Measurements from ENCODE around the gene ST6GALNAC2. TPM values are rescaled to one million over a fixed set of nuclear protein-coding genes. Genes with fewer than 3 reads are reported as not detected.
"Not testable (repeated sequence)": the region's sequence is repeated elsewhere in the genome, so short reads cannot be mapped to it uniquely, and the experiment has no call there.

The ST6GALNAC2 gene
- total RNA-seq, 1 donor from 2014 or later, result not detected

- Mint-ChIP-seq H3K4me3 (peak overlapping the region; percentile 98), H3K4me1 (peaks cover 51% of the 10 kb centered on the region), H3K9me3 (no peaks in the 10 kb centered on the region), H3K27me3 (no peaks in the 10 kb centered on the region), H3K36me3 (ENCODE audit: low read depth) (peaks cover 67% of the 10 kb centered on the region), H3K27ac (no peak overlapping the region)
- no peak for DNase-seq
- intact Hi-C loops (cut with micrococcal nuclease), result no loop called here
Measured at GRCh38 chr17:76560877-76561221, 24.8 kb downstream of the ST6GALNAC2 start.

- Mint-ChIP-seq H3K4me1 (peaks cover 48% of the 10 kb centered on the region), H3K4me3 (peak overlapping the region; percentile 98), H3K27ac (peak overlapping the region; percentile 39), H3K36me3 (ENCODE audit: low read depth) (peaks cover 62% of the 10 kb centered on the region), H3K9me3 (no peaks in the 10 kb centered on the region), H3K27me3 (no peaks in the 10 kb centered on the region)
- no peak for DNase-seq
- intact Hi-C loops (cut with micrococcal nuclease), result no loop called here
Measured at GRCh38 chr17:76560036-76560876, 25.4 kb downstream of the ST6GALNAC2 start.

GRCh38 chr17:76559460-76559859, 26.2 kb downstream of the ST6GALNAC2 start:
- not testable (repeated sequence) for H3K27me3 Mint-ChIP-seq, H3K27ac Mint-ChIP-seq, H3K9me3 Mint-ChIP-seq, DNase-seq
- Mint-ChIP-seq H3K4me3 (peak overlapping the region; percentile 98), H3K36me3 (ENCODE audit: low read depth) (peaks cover 55% of the 10 kb centered on the region), H3K4me1 (peaks cover 52% of the 10 kb centered on the region)
- intact Hi-C loops (cut with micrococcal nuclease), result loop anchor here (5.0 kb wide), 1 partner anchor 178 kb away; the partner anchor contains the start of genes MFSD11 and SRSF2

GRCh38 chr17:76558198-76559095, 27.2 kb downstream of the ST6GALNAC2 start:
- Mint-ChIP-seq H3K36me3 (ENCODE audit: low read depth) (peaks cover 52% of the 10 kb centered on the region), H3K4me3 (peak overlapping the region; percentile 98), H3K4me1 (peaks cover 52% of the 10 kb centered on the region)

GRCh38 chr17:76557368-76558197, 28.1 kb downstream of the ST6GALNAC2 start:
- DNase-seq, result peak; percentile 99
- Mint-ChIP-seq H3K4me3 (peak overlapping the region; percentile 98), H3K9me3 (no peaks in the 10 kb centered on the region), H3K27me3 (no peaks in the 10 kb centered on the region), H3K4me1 (peaks cover 46% of the 10 kb centered on the region), H3K36me3 (ENCODE audit: low read depth) (peaks cover 44% of the 10 kb centered on the region), H3K27ac (peak overlapping the region; percentile 97)
- intact Hi-C loops (cut with micrococcal nuclease), result loop anchor here (1.0 to 5.0 kb wide), 4 partner anchors 43 to 180 kb away; partner anchors contain the start of genes MFSD11 and SRSF2

More at GRCh38 chr17:76558198-76559095, 27.2 kb downstream of the ST6GALNAC2 start:
- intact Hi-C loops (cut with micrococcal nuclease), result loop anchor here (1.0 to 5.0 kb wide), 2 partner anchors 66 to 179 kb away; partner anchors contain the start of genes MFSD11 and SRSF2
- peak overlapping the region; percentile 97 for H3K27ac Mint-ChIP-seq
- peak; percentile 72 for DNase-seq
- no peaks in the 10 kb centered on the region for H3K27me3 Mint-ChIP-seq
- no peaks in the 10 kb centered on the region for H3K9me3 Mint-ChIP-seq

- H3K4me1 Mint-ChIP-seq, result peaks cover 42% of the 10 kb centered on the region
- H3K27me3 Mint-ChIP-seq, result no peaks in the 10 kb centered on the region
- H3K27ac Mint-ChIP-seq, result peak overlapping the region; percentile 97
- peak overlapping the region; percentile 98 for H3K4me3 Mint-ChIP-seq
- DNase-seq, result peak; percentile 82
- intact Hi-C loops (cut with micrococcal nuclease), result loop anchor here (2.0 to 5.0 kb wide), 3 partner anchors 42 to 180 kb away; partner anchors contain the start of genes MFSD11 and SRSF2
- peaks cover 41% of the 10 kb centered on the region for H3K36me3 Mint-ChIP-seq (ENCODE audit: low read depth)
- H3K9me3 Mint-ChIP-seq, result no peaks in the 10 kb centered on the region
Measured at GRCh38 chr17:76556765-76557367, 28.8 kb downstream of the ST6GALNAC2 start.

GRCh38 chr17:76554131-76554530, 31.5 kb downstream of the ST6GALNAC2 start:
- peaks cover 20% of the 10 kb centered on the region for H3K36me3 Mint-ChIP-seq (ENCODE audit: low read depth)
- intact Hi-C loops (cut with micrococcal nuclease), result no loop called here
- no peak overlapping the region for H3K4me3 Mint-ChIP-seq
- no peaks in the 10 kb centered on the region for H3K9me3 Mint-ChIP-seq
- no peaks in the 10 kb centered on the region for H3K27me3 Mint-ChIP-seq
- H3K27ac Mint-ChIP-seq, result no peak overlapping the region
- H3K4me1 Mint-ChIP-seq, result peaks cover 28% of the 10 kb centered on the region
- no peak for DNase-seq

- no peak for DNase-seq
- Mint-ChIP-seq H3K4me3 (no peak overlapping the region), H3K27me3 (no peaks in the 10 kb centered on the region), H3K27ac (no peak overlapping the region), H3K4me1 (peaks cover 20% of the 10 kb centered on the region), H3K36me3 (ENCODE audit: low read depth) (peaks cover 12% of the 10 kb centered on the region), H3K9me3 (no peaks in the 10 kb centered on the region)
- intact Hi-C loops (cut with micrococcal nuclease), result no loop called here
Measured at GRCh38 chr17:76553178-76553908, 32.3 kb downstream of the ST6GALNAC2 start.

- H3K27me3 Mint-ChIP-seq, result no peaks in the 10 kb centered on the region
- no peak overlapping the region for H3K27ac Mint-ChIP-seq
- peaks cover 1% of the 10 kb centered on the region for H3K36me3 Mint-ChIP-seq (ENCODE audit: low read depth)
- DNase-seq, result no peak
- no peaks in the 10 kb centered on the region for H3K9me3 Mint-ChIP-seq
- H3K4me1 Mint-ChIP-seq, result peaks cover 17% of the 10 kb centered on the region
- H3K4me3 Mint-ChIP-seq, result no peak overlapping the region
- intact Hi-C loops (cut with micrococcal nuclease), result no loop called here
Measured at GRCh38 chr17:76551685-76552084, 34.0 kb downstream of the ST6GALNAC2 start.

GRCh38 chr17:76550712-76551615, 34.7 kb downstream of the ST6GALNAC2 start:
- Mint-ChIP-seq H3K27me3 (no peaks in the 10 kb centered on the region), H3K4me3 (peak overlapping the region; percentile 29), H3K9me3 (no peaks in the 10 kb centered on the region), H3K4me1 (peaks cover 13% of the 10 kb centered on the region), H3K27ac (no peak overlapping the region), H3K36me3 (ENCODE audit: low read depth) (peaks cover 1% of the 10 kb centered on the region)
- intact Hi-C loops (cut with micrococcal nuclease), result no loop called here
- DNase-seq, result no peak

GRCh38 chr17:76549539-76549938, 36.1 kb downstream of the ST6GALNAC2 start:
- H3K27ac Mint-ChIP-seq, result no peak overlapping the region
- peaks cover 8% of the 10 kb centered on the region for H3K4me1 Mint-ChIP-seq
- no peak overlapping the region for H3K4me3 Mint-ChIP-seq
- no peaks in the 10 kb centered on the region for H3K27me3 Mint-ChIP-seq
- peaks cover 1% of the 10 kb centered on the region for H3K36me3 Mint-ChIP-seq (ENCODE audit: low read depth)
- H3K9me3 Mint-ChIP-seq, result no peaks in the 10 kb centered on the region
- DNase-seq, result no peak
- intact Hi-C loops (cut with micrococcal nuclease), result no loop called here

GRCh38 chr17:76549215-76549518, 36.5 kb downstream of the ST6GALNAC2 start:
- intact Hi-C loops (cut with micrococcal nuclease), result no loop called here
- Mint-ChIP-seq H3K9me3 (no peaks in the 10 kb centered on the region), H3K4me1 (peaks cover 6% of the 10 kb centered on the region), H3K27me3 (no peaks in the 10 kb centered on the region), H3K36me3 (ENCODE audit: low read depth) (peaks cover 1% of the 10 kb centered on the region), H3K27ac (no peak overlapping the region), H3K4me3 (no peak overlapping the region)
- DNase-seq, result no peak
